Colonic mucosa (tissue), 4 donors: Measurements from ENCODE around the gene USP22. TPM values are rescaled to one million over a fixed set of nuclear protein-coding genes. Genes with fewer than 3 reads are reported as not detected.

Experiments
- DNase-seq: peaks from one replicate; pipeline ENCODE4 v3.0.0-alpha.2; 2020
- H3K27ac ChIP-seq: fragments of 200-600 bp; one replicate; pipeline ENCODE4 v1.8.0; 2021
- H3K27me3 ChIP-seq: fragments of 200-600 bp; one replicate; pipeline ENCODE4 v1.8.0; 2021
- H3K36me3 ChIP-seq: fragments of 200-600 bp; one replicate; pipeline ENCODE4 v1.8.0; 2021
- H3K4me1 ChIP-seq: fragments of 200-600 bp; one replicate; pipeline ENCODE4 v1.8.0; 2021; ENCODE audit warnings: mild to moderate bottlenecking
- H3K4me3 ChIP-seq: fragments of 200-600 bp; one replicate; pipeline ENCODE4 v1.8.0; 2021
- H3K9ac ChIP-seq, 2 donors: one replicate each; pipeline ENCODE4 v1.7.0; 2013; ENCODE audit warnings: control low read depth in 2 of 2, low read depth in 2 of 2, low read length in 2 of 2
- H3K9me3 ChIP-seq: fragments of 200-600 bp; one replicate; pipeline ENCODE4 v1.8.0; 2021
- intact Hi-C: fragments of 100-400 bp; cut with DNase I; formaldehyde crosslinking; loops from one replicate; pipeline ENCODE4 v1.14.1; 2022
- total RNA-seq, 2 donors: library from RNA; stranded (reverse); fragmentation: NEBNext Ultra II Directional in 1 of 2; extraction: Animal tissue kit (Norgen Biotek cat#: 25700) in 1 of 2; gene quantifications; one replicate each; pipeline ENCODE4 v1.2.1, GENCODE V29; 2021
- TF ChIP-seq, protein P1 (sequence below): fragments of 200-600 bp; IDR thresholded peaks from one replicate; pipeline ENCODE4 v1.8.0; 2022; ENCODE audit warnings: antibody characterized with exemption, mild to moderate bottlenecking
- donor health status: healthy.
- donor health status: DM: no; HTN: no; CAD: no.
- donor health status: DM: no; HTN: no; CAD: no.

The USP22 gene
- total RNA-seq, 2 donors from 2014 or later, result 174 to 190 TPM

DNA sequence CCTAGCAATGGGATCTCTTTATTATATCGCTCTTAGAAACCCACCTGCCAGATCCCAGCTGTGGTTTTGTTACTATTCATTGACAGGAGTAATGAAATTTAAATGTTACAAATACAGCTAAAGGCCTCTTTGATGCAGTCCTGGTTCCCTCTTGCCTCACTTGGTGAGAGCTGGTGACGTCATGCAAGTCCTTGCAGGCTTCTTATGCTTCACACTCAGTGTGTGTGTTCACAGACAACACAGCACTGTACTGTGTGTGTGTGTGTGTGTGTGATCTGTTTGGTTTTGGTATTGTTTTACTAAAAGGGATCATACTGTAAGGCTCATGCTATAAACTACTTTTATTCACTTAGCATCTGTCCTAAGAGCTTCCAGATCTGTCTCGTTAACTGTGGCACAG, 75.0 kb downstream of the USP22 start:
- Histone ChIP-seq H3K9me3 (no peaks in the 10 kb centered on the region), H3K27ac (no peak overlapping the region), H3K9ac (no peak overlapping the region), H3K4me3 (no peak overlapping the region), H3K27me3 (no peaks in the 10 kb centered on the region), H3K4me1 (no peaks in the 10 kb centered on the region), H3K36me3 (no peaks in the 10 kb centered on the region)
- intact Hi-C loops, result no loop called here
- TF ChIP-seq, protein P1, sequence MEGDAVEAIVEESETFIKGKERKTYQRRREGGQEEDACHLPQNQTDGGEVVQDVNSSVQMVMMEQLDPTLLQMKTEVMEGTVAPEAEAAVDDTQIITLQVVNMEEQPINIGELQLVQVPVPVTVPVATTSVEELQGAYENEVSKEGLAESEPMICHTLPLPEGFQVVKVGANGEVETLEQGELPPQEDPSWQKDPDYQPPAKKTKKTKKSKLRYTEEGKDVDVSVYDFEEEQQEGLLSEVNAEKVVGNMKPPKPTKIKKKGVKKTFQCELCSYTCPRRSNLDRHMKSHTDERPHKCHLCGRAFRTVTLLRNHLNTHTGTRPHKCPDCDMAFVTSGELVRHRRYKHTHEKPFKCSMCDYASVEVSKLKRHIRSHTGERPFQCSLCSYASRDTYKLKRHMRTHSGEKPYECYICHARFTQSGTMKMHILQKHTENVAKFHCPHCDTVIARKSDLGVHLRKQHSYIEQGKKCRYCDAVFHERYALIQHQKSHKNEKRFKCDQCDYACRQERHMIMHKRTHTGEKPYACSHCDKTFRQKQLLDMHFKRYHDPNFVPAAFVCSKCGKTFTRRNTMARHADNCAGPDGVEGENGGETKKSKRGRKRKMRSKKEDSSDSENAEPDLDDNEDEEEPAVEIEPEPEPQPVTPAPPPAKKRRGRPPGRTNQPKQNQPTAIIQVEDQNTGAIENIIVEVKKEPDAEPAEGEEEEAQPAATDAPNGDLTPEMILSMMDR, result no peak
- DNase-seq, result no peak

DNA sequence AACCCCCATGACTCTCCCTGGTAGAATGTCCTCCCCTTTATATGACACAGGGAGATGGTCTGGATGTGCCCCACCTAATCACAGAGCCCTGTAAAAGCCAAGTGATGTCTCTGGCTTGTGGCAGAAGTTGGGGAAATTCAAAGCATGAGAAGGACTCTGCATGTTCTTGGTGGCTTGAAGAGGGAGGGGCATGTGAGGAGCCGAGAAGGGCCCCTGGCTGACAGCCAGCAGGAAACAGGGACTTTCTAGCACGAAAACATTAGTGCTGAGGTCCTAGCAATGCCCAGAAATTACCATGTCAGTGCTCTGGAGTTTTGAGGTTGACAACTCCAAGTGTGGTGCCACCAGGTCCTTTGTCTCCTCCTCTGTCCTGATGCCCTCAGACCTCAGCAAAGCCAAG, 75.9 kb downstream of the USP22 start:
- TF ChIP-seq, protein P1, result no peak
- no peak for DNase-seq
- H3K36me3 ChIP-seq, result no peaks in the 10 kb centered on the region
- intact Hi-C loops, result no loop called here
- no peaks in the 10 kb centered on the region for H3K9me3 ChIP-seq
- H3K27me3 ChIP-seq, result no peaks in the 10 kb centered on the region
- H3K4me3 ChIP-seq, result no peak overlapping the region
- H3K9ac ChIP-seq, result no peak overlapping the region
- H3K4me1 ChIP-seq, result no peaks in the 10 kb centered on the region
- no peak overlapping the region for H3K27ac ChIP-seq

DNA sequence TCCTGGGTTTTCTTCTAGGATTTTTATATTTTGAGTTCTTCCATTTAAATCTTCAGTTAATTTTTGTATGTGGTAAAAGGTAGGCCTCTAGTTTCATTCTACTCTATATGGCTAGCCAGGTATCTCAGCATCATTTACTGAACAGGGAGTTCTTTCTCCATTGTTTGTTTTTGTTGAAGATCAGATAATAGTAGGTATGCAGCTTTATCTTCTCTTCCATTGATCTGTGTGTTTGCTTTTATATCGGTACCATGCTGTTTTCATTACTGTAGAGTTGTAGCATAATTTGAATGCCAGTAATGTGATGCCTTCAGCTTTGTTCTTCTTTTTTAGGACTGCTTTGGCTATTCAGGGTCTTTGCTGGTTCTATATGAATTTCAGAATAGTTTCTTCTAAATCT, 77.3 kb downstream of the USP22 start:
- H3K4me3 ChIP-seq, result no peak overlapping the region
- DNase-seq, result no peak
- no peaks in the 10 kb centered on the region for H3K9me3 ChIP-seq
- no peak overlapping the region for H3K9ac ChIP-seq
- TF ChIP-seq, protein P1, result no peak
- H3K4me1 ChIP-seq, result no peaks in the 10 kb centered on the region
- H3K27ac ChIP-seq, result no peak overlapping the region
- H3K27me3 ChIP-seq, result no peaks in the 10 kb centered on the region
- H3K36me3 ChIP-seq, result no peaks in the 10 kb centered on the region
- intact Hi-C loops, result no loop called here

DNA sequence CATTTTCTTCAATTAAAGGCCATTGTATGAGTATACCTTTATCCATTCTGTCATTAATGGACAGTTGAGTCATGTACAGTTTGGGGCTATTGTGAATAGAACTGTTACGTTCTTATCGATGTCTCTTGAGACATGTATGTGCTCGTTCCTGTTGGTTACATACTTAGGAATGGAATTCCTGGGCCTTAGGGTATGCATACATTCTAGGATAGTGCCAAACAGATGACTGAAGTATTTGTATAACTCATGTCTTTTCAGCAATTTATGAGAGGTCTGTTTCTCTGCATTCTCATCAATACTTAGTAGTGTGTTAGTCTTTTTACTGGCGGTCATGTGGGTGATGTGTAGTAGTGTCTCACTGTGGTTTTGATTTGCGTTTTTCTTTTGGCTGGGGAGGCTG, 81.2 kb downstream of the USP22 start:
- Histone ChIP-seq H3K4me1 (no peaks in the 10 kb centered on the region), H3K36me3 (no peaks in the 10 kb centered on the region), H3K9ac (no peak overlapping the region), H3K4me3 (no peak overlapping the region), H3K27me3 (no peaks in the 10 kb centered on the region), H3K27ac (no peak overlapping the region), H3K9me3 (no peaks in the 10 kb centered on the region)
- intact Hi-C loops, result no loop called here
- TF ChIP-seq, protein P1, result no peak
- no peak for DNase-seq

DNA sequence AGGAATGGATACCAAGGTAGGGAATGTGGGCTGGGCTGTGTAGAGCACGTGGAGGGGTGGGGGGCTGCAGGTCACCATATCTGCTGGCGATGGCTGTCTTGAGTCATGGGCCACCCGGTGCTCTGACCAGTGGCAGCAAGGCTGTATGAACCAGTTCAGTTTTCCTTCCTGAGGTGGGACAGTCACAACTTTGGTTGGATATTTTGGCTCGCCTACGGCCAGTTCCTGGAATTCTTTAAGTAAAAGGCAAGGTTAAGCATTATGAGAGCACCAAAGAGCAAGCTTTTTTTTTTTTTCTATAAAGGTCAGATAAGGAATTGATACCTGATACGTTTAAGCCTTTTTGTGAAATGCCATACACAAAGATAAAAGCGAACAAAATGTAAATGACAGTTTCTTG, 81.9 kb downstream of the USP22 start:
- TF ChIP-seq, protein P1, result no peak
- intact Hi-C loops, result no loop called here
- no peaks in the 10 kb centered on the region for H3K27me3 ChIP-seq
- no peaks in the 10 kb centered on the region for H3K36me3 ChIP-seq
- no peaks in the 10 kb centered on the region for H3K9me3 ChIP-seq
- no peak overlapping the region for H3K9ac ChIP-seq
- H3K27ac ChIP-seq, result no peak overlapping the region
- no peak for DNase-seq
- no peaks in the 10 kb centered on the region for H3K4me1 ChIP-seq
- no peak overlapping the region for H3K4me3 ChIP-seq
